RPMI7951 (cell line): ENCODE results near the gene HARBI1. TPM values are rescaled to one million over a fixed set of nuclear protein-coding genes. Genes with fewer than 3 reads are reported as not detected.
"Not testable (repeated sequence)": the region's sequence is repeated elsewhere in the genome, so short reads cannot be mapped to it uniquely, and the experiment has no call there.

Experiments
- DNase-seq: peaks from one replicate; pipeline ENCODE4 v3.0.0-alpha.2; 2012; ENCODE audit warnings: low read depth
- total RNA-seq: library from RNA; depleted of rRNA; stranded (reverse); fragments of >200 nt; shearing (Covaris generic); gene quantifications from 2 replicates; pipeline ENCODE4 v1.2.3, GENCODE V29; 2014

The HARBI1 gene
- total RNA-seq, 1 experiment from 2014 or later: 3.7 TPM

GRCh38 chr11:46597155-46597554 is 19.9 kb downstream of the HARBI1 start:
- no peak for DNase-seq

GRCh38 chr11:46594785-46595184 is 22.2 kb downstream of the HARBI1 start:
- DNase-seq: no peak

- no peak for DNase-seq
These were observed 22.7 kb downstream of the HARBI1 start for GRCh38 chr11:46594374-46594700.

- DNase-seq: peak; percentile 88
These were observed 23.3 kb downstream of the HARBI1 start, which contains the start of gene AMBRA1 for GRCh38 chr11:46593550-46594373. Gene AMBRA1 (minus strand): TSS chr11:46594023. CDS start chr11:46548380, 45,643 bp downstream.

- no peak for DNase-seq
These were observed 26.1 kb downstream of the HARBI1 start for GRCh38 chr11:46590740-46591605.

GRCh38 chr11:46588915-46589314 is 28.1 kb downstream of the HARBI1 start:
- DNase-seq: no peak

- DNase-seq: no peak
These were observed 28.9 kb downstream of the HARBI1 start for GRCh38 chr11:46588131-46588530.

GRCh38 chr11:46583513-46583912 is 33.5 kb downstream of the HARBI1 start:
- not testable (repeated sequence) for DNase-seq

- no peak for DNase-seq
These were observed 34.4 kb downstream of the HARBI1 start for GRCh38 chr11:46582588-46582987.

GRCh38 chr11:46577058-46577457 is 40.0 kb downstream of the HARBI1 start:
- no peak for DNase-seq

GRCh38 chr11:46574656-46575055 is 42.4 kb downstream of the HARBI1 start:
- DNase-seq: no peak

GRCh38 chr11:46570790-46571398 is 46.1 kb downstream of the HARBI1 start:
- no peak for DNase-seq

GRCh38 chr11:46565232-46565840 is 51.7 kb downstream of the HARBI1 start:
- no peak for DNase-seq

- peak; percentile 44 for DNase-seq
These were observed 52.6 kb downstream of the HARBI1 start for GRCh38 chr11:46564459-46564858.

- DNase-seq: no peak
These were observed 54.5 kb downstream of the HARBI1 start for GRCh38 chr11:46562527-46562926.

- peak; percentile 38 for DNase-seq
These were observed 56.6 kb downstream of the HARBI1 start for GRCh38 chr11:46560300-46560991.

GRCh38 chr11:46559815-46560214 is 57.2 kb downstream of the HARBI1 start:
- no peak for DNase-seq

- DNase-seq: peak; percentile 8
These were observed 59.3 kb downstream of the HARBI1 start for GRCh38 chr11:46557684-46558151.

- DNase-seq: no peak
These were observed 61.6 kb downstream of the HARBI1 start for GRCh38 chr11:46555267-46556054.
